HG03039 (cell line): Measurements from ENCODE around the gene CDRT15.
"Not testable (repeated sequence)": the region's sequence is repeated elsewhere in the genome, so short reads cannot be mapped to it uniquely, and the experiment has no call there.

ENCODE experiments used
- ATAC-seq: cut with Tn5 transposase; IDR thresholded peaks from one replicate; pipeline ENCODE4 v1.9.1; 2021; ENCODE audit warnings: mild to moderate bottlenecking, moderate library complexity; ENCODE audit not compliant: unreplicated experiment

The CDRT15 gene

DNA sequence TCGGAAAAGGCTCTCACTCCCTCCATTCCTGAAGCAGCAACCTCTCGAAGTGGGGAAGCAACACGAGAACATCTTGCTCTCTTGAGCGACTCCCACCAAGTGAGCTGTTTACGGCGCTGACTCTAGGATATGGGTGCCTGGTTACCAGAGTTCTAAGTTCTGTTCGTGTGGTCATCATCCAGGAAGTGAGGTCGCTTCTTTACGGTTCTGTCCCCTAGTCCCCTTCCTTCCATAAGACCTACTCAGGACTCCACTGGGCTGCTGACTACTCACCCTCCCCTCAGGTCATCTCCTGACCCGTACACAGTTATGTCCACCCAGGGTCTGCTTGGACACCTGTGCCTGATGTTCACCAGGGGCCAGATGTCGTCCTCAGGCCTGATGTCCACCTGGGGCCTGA lies at the start of gene CDRT15:
TSS of gene CDRT15 (minus strand) at position 101 of the 400 bp plus-strand sequence. CDS start at position 72, 29 bp downstream.
- not testable (repeated sequence) for ATAC-seq

DNA sequence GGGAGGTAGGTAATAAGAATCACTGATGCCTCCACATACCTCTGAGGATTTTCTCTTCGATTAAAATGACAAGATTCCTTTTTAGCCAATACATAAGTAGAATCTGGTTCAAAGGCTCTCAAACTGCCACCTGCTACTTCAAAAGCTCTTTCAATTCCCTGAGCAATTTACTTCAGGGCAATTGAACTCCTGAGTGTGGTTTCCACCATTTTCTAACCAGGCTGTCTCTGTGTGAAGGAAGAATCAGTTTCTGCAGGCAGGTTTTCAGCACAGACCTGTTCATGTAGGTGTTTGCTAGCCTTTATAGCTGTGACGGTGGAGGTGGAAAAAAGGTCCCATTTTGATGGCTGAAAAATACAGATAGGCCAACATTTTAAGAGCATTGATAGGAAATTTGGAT lies 46.1 kb upstream of the CDRT15 start:
- no peak for ATAC-seq

DNA sequence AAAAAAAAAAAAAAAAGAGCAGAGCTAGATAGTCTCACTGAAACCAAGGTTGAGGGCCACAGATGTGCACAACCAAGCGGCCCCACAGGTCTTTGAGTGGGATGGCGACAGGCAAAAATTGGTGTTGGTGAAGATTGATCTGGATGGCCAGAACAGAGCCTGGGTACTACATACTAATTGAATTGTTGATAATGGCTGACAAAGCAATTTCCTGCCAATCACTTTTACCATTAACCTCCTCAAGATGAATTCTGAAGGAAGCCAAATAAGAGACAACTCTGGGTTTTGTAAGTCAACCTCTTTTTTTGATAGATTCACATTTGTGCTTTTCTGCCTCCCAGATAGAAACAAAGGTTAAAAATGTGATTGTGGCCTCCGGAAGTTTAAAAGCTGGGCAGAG lies 44.9 kb upstream of the CDRT15 start:
- no peak for ATAC-seq

DNA sequence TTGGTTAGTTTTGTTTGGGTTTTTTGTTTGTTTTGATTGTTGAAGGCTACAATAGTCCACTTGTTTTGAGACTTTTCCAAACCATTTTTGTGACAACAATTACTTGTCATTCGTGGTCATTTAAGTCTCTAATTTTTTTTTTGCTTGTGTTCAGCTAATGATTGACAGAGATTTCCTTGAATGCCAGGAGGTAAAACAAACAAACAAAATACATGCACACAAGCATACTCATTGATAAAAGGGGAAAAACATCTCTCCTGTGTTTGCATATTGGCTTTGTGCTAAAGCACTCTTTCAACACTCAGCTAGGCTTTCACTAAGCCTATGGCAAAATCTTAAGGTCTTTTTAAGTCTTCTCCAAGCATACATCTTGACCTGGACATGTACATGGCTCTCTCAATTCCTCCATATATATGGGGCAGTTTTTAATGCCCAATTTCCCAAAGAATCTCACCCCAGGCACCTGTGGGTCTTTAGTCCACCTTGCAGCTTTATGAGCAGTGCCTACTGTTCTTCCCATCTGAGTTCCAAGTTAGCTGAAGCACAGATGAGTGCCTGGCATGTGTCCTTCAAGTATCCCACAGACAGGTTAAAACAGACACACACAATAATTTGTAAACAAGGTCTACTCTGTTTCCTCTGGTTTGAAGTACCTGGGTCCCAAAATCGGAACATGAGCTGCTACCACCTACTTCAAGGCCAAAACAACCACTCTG lies 40.0 kb upstream of the CDRT15 start:
- no peak for ATAC-seq

DNA sequence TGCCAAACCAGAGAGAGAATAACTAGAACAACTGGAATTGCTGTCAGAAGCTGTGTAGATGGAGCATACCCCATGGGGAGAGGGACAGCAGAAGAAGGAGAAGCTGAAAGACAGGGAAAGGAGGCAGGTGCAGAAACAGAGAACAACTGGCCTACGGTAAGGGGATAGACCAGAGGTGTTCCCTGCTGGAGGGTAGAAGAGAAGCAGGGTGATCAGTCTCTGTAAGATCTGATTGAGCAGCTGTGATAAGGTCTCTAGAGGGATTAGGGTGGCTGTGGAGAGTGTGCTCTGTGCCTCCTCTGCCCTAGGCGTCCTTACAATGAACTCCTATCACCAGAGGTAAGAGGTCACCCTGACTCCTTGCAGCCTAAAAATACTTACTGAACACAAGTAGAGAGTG lies 33.8 kb upstream of the CDRT15 start:
- no peak for ATAC-seq

DNA sequence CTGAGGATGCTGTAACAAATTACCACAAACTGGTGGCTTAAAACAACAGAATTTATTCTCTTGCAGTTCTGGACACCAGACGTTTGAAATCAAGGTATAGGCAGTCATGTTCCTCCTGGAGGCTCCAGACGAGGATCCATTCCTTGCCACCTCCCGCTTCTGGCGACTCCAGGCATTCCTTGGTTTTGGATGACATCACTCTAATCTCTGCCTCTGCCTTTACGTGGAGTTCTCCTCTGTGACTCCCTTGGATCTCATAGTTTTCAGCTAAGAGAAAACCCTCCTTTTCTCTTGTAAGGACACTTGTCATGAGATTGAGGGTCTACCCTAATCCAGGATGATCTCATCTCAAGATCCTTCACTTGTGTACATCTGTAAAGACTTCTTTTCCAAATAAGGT lies 32.8 kb upstream of the CDRT15 start:
- no peak for ATAC-seq

DNA sequence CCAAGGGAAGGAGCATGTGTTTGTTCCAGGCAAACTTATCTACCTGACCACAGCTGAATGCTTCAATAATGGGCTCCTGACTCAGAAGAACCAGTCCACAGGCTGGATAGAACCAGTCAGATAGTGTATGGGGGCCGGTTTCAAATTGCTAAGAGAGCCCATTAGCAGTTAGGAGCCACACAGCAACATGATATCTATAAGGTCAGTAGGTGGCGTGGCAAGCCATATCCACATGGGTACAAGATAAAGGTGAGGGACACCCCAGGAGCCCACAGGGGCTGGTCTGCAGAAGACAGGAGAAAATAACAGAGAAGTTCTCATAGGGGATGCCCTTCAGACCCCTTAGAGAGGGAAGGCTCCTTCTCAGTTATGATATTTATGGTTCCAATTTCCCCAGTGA lies 31.6 kb upstream of the CDRT15 start:
- ATAC-seq = no peak

DNA sequence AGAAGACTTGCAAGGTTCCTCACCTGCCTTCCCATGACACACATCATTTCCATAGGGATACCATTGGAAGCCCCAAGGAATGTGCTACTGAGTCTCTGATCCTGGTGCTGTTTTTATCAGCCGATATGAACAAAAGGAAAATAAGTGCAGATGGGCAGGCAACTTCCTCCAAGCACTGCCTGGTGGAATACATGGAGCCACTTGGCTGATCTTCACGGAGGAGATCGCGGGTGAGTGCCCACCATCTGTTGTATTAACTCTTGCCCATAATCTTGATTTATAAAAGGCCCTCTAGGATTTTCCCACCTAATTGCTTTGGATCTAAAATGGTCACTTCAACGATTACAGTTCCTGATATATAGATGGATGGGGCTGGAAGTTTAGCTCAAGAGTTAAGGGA lies 24.7 kb upstream of the CDRT15 start:
- no peak for ATAC-seq

DNA sequence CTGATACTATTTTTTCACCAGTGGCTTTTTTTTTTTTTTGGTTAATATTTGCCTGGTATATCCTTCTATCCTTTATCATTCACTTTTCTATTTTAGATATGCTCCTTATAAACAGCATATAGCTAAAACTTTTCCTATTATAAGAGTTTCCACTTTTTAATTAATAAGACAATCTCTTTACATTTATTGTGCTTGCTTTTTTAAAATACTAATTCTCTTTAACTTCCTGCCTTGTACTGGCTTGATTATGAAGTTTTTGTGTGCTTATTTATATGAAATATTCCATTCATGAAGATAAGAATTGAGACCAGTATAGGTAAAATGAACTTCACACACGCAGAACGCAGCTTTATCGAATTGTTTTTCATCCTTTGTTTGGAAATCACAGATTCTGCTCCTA lies 9.0 kb upstream of the CDRT15 start:
- no peak for ATAC-seq

DNA sequence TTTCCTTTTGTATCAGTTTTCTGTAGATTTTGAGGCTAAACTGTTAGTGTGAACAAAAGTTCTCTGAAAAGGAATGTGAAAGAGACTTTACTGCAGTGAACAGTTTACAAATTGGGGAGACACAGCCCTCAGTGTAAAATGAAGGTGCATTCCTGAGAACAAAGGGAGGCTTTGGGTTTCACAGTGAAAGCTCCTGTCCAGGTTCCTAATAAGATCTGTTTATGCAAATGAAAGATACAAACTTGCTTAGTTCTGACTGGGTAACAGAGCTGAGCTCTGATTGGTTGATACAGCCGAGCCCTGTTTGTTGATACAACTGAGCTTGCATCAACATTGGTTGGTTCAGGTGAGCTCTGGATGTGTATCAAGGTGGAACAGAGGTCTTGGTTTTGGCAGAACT lies 8.3 kb upstream of the CDRT15 start:
- no peak for ATAC-seq

DNA sequence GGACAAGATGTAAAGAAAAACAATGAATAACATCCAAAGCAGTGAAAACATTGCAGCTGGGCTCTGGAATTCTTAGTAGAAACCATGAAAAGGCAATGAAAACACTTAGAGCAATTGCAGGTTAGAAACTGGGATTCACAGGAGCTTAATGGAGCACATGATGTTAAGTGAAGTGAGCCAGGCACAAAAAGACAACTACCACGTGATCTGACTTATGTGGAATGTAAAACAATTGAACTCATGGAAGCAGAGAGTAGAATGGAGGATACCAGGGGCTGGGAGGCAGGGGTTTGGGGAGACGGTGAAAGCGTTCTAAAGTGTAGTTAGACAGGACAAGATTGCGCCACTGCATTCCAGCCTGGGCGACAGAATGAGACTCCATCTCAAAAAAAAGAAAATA lies 2.6 kb upstream of the CDRT15 start:
- not testable (repeated sequence) for ATAC-seq

DNA sequence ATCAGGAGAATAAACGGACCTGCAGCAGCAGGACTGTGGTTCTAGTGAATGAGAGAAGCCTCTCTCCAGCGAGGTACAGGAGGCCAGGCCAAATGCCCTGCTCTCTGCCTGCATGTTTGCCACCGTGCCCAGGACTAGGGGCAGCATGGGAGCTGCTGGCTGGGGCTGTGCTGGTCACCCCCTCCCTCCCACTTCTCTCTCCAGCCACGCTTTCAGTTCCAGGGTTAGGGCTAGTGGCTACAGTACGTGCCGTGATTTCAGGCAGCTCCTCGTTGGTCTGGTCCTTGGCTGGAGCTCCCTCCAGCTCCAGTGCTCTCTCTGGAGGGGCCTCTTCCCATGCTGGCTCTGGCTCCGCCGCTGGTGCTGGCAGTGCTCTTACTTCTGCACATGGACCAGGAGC lies 630 bp downstream of the CDRT15 start:
- not testable (repeated sequence) for ATAC-seq

DNA sequence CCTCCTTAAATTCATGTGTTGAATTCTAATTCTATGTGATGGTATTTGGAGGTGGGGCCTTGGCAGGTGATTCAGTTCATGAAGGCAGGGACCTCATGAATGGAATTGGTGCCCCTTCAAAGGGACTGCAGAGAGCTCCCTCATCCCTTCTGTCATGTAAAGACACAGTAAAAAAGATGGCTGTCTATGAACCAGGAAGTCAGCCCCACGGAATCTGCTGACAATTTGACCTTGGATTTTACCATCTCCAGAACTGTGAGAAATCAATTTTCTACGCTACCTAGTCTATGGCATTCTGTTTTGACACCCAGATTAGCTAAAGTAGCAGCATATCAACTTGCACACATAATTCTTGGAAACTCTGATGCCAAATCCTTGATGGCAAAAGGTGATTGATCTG lies 1.6 kb downstream of the CDRT15 start:
- not testable (repeated sequence) for ATAC-seq

DNA sequence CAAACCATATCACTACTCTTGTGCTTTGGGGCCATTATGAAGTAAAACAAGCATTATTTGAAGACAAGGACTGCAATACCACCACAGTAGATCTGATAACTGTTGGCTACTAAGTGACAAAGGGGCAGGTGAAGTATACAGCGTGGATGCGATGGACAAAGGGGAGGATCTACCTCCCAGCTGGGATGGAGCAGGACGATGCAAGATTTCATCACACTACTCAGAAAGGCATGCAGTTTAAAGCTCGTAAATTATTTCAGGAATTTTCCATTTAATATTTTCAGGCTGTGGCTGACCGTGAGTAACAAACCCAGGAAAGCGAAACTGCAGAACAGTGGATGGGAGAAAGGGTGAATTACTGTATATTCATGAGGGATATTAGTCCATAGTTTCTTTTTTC lies 5.5 kb downstream of the CDRT15 start:
- not testable (repeated sequence) for ATAC-seq

DNA sequence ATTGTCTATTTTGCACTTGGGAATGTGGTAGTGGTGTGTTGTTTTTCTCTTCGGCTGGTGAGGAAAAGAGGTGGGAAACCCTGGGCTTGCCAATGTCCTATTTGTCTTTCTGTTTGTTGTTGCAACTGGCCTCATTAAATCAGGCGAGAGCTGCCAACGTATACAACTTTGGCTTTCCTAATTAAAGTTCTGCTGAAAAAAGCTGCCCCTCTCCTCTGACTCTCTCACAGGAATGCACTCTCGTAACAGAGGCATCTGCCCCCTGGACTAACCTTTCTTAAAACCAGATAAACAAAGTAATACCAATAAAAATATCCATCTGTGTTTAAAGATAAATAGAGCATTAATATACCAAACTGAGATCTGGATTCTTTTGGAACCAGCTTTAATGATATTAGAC lies 7.8 kb downstream of the CDRT15 start:
- no peak for ATAC-seq

DNA sequence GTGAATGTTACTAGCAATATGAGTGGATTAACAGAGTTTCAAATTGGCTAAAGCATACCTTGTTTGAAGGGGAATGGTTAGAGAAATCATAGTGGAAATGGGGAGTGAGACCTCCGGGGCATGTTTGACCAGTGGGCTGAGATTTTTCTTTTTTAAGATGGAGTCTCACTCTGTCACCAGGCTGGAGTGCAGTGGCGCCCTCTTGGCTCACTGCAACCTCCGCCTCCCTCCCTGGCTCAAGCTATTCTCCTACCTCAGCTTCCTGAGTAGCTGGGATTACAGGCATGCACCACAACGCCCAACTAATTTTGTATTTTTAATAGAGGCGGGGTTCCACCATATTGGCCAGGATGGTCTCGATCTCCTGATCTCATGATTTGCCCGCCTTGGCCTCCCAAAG lies 9.6 kb downstream of the CDRT15 start:
- ATAC-seq = no peak

DNA sequence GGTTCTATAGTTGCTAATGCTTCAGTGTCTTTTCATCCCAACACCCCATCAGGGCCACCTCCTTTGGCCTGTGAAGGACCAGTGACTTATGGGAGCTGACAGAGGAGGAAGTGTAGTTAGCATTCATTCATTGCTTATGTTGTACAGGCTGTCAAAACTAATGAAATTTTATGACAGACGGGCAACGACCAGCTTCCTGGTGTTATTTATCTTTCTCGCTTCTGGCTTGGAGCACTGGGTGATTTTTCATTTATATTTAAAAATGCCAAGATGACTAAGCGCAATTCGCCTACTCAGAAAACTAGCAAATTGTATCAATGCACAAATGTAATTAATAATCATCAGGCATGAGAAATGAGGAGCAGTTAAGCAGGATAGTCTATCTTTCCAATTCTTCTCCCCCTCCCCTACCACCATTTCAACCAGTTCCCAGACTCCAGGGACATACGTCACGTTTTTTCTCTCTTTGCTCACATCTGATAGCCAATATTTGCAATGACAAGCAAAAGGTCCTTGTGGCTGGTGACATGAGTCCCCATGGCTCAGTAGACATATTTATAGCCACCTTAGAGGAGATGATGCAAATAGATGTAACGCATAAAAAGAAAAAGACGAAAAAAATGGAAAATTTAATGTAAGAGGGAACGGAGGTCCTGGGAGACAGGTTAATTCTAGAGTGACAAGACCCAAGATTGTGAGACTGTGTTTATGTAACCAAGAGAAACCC lies 11.2 kb downstream of the CDRT15 start:
- ATAC-seq = no peak

DNA sequence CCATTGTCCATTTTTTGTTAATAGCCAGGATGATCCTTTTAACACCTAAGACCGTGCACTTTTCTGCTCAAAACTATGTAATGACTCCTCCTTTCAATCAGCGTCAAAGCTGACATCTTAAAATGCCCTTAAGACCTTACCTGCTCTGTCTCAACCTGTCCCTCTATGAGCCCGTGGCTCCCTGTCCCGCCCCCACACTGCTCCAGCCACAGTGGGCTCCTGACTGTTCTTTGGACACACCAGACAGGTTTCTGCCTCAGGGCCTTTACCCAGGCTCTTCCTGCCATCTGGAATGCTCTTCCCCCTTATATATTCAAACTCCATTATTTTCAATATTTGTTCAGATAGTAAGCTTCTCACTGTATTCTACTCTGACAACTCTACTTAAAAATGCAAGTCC lies 14.1 kb downstream of the CDRT15 start:
- no peak for ATAC-seq

DNA sequence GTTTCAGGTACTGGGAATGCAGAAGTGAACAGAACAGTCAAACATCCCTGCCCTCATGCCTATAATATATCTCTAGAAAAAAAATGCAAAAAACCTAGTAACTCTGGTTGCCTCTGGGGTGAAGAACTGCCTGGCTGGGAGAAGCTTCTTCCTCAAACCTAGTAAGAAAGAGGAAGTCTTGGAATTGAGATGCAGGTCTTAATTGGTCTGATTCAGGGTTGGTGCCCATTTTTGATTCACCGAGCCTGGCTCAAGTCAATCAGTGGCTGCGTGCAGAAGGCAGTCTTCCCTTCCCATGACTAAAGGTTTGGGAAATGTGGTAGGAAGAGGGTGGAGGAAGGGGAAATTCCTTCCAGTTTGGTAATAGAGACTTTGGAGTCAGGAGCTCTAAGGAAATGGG lies 22.4 kb downstream of the CDRT15 start:
- ATAC-seq = no peak

DNA sequence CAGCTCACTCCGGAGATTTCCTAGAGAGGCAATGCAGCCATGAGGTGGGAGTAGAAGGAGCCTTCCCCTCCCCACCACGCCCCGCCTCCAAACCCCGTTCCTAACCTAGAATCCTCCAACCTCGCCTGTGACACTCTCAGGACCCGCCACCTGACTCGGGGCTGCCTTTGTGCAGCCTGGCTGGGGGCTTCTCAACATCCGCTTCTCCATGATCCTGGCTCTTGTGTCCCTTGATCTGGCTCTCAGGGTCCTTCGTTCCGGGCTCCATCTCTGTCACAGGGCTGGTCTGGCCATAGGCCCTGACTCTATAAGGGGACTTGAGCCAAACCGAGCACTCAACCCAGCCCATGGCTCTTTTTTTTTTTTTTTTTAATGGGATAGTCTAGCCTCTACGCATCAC lies 24.3 kb downstream of the CDRT15 start:
- ATAC-seq = no peak

DNA sequence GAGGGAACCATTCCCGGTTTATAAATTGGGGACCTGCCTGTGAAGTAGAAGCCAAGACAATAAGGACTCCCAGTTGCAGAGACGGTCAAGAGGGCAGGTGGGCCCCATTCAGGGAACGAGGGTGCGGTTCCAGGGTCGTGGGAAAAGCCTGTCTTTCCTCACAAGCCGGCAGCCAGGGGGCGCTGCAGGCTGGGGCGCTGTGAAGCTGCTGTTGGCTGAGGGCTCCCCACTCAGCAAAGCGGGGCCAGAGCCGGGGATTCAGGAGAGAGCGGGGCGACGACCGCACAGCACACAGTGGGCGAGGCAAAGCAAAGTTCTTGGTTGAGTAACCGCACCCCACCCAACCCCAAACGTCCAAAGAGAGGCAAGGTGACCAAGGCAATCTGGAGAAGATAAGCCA lies 24.9 kb downstream of the CDRT15 start:
- ATAC-seq = no peak

DNA sequence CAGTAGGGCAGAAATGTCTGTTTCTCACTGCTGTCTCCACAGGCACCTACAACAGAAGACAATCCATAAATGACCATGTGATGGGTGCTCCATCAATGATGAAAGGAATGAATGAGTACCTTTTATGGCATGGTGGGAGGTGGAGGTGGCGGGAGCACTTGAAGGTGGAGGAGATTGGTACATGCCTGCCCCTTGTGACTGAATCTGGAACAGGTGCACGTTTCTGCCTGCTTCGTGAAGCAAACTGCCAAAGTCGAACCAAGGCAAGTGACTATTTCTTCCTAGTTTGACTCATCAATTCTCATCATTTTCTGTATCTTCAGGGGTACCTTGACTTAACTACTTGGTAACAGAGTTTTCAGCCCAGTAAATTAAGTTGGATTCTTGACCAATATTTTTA lies 25.4 kb downstream of the CDRT15 start:
- no peak for ATAC-seq

DNA sequence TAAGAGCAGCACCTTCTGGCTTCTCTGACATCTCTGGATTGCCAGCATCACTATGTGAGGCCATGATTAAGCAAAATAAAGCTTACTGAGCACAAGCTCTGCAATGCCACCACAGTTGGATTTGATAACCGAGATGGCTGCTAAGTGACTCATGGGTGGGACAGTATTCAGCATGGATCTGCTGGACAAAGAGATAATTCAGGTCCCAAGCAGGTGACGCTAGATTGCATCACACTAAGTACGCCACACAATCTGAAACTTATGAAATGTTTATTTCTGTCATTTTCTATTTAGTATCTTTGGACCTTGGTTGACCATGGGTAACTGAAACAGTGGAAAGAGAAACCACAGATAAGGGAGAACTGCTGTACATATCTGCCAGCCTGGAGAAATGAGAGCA lies 27.4 kb downstream of the CDRT15 start:
- ATAC-seq = no peak
